ENCODE data around the gene NFASC. TPM values are rescaled to one million over a fixed set of nuclear protein-coding genes. Genes with fewer than 3 reads are reported as not detected.

NFASC gene
- total RNA-seq, 2 experiments from 2014 or later = not detected

GRCh38 chr1:205032508-205032907, 161.8 kb downstream of the NFASC start:
- peaks cover 12% of the 10 kb centered on the region for H3K27me3 Mint-ChIP-seq
- ChIA-PET POLR2A (no interaction called here), CTCF (no interaction called here)
- no peak for ATAC-seq (ENCODE audit: poor library complexity)
- intact Hi-C loops (cut with DNase I, micrococcal nuclease) = no loop called here
- Histone ChIP-seq H3K27me3 (ENCODE audit: control insufficient read depth in 1 of 2, insufficient read depth in 2 of 2, low read length in 2 of 2) (peaks cover 0 to 3% of the 10 kb centered on the region in 2 experiments), H3K36me3 (ENCODE audit: insufficient read depth, low read length) (no peaks in the 10 kb centered on the region), H3K4me1 (ENCODE audit: insufficient read depth, low read length) (no peaks in the 10 kb centered on the region), H3K9me3 (ENCODE audit: control insufficient read depth in 1 of 2, insufficient read depth in 1 of 2, low read length in 2 of 2) (peaks cover 0 to 4% of the 10 kb centered on the region in 2 experiments), H3K4me3 (ENCODE audit: low read length) (no peak overlapping the region), H3K27ac (ENCODE audit: low read depth in 1 of 2, low read length in 2 of 2) (no peak overlapping the region)
- DNase-seq = no peak
- TF ChIP-seq CTCF (IDR thresholded peaks at IDR 0.05) = no peak
- H3K4me1 Mint-ChIP-seq (ENCODE audit: low read depth) = no peaks in the 10 kb centered on the region
- H3K4me3 Mint-ChIP-seq = no peak overlapping the region
- H3K9me3 Mint-ChIP-seq = peaks cover 3% of the 10 kb centered on the region
- H3K27ac Mint-ChIP-seq = no peak overlapping the region
- no peaks in the 10 kb centered on the region for H3K36me3 Mint-ChIP-seq (ENCODE audit: low read depth)

GRCh38 chr1:205037539-205037938, 166.9 kb downstream of the NFASC start:
- ChIA-PET POLR2A (no interaction called here), CTCF (no interaction called here)
- Histone ChIP-seq H3K27me3 (ENCODE audit: control insufficient read depth in 1 of 2, insufficient read depth in 2 of 2, low read length in 2 of 2) (peaks cover 4 to 10% of the 10 kb centered on the region in 2 experiments), H3K4me3 (ENCODE audit: low read length) (no peak overlapping the region), H3K9me3 (ENCODE audit: control insufficient read depth in 1 of 2, insufficient read depth in 1 of 2, low read length in 2 of 2) (peaks cover 0 to 4% of the 10 kb centered on the region in 2 experiments), H3K4me1 (ENCODE audit: insufficient read depth, low read length) (no peaks in the 10 kb centered on the region), H3K36me3 (ENCODE audit: insufficient read depth, low read length) (no peaks in the 10 kb centered on the region), H3K27ac (ENCODE audit: low read depth in 1 of 2, low read length in 2 of 2) (no peak overlapping the region)
- ATAC-seq (ENCODE audit: poor library complexity) (no peak), DNase-seq (no peak)
- Mint-ChIP-seq H3K27ac (no peak overlapping the region), H3K4me3 (no peak overlapping the region), H3K27me3 (peaks cover 38% of the 10 kb centered on the region), H3K4me1 (ENCODE audit: low read depth) (no peaks in the 10 kb centered on the region), H3K36me3 (ENCODE audit: low read depth) (no peaks in the 10 kb centered on the region), H3K9me3 (peaks cover 3% of the 10 kb centered on the region)
- no peak for TF ChIP-seq CTCF (IDR thresholded peaks at IDR 0.05)
- intact Hi-C loops (cut with DNase I, micrococcal nuclease) = no loop called here

DNA sequence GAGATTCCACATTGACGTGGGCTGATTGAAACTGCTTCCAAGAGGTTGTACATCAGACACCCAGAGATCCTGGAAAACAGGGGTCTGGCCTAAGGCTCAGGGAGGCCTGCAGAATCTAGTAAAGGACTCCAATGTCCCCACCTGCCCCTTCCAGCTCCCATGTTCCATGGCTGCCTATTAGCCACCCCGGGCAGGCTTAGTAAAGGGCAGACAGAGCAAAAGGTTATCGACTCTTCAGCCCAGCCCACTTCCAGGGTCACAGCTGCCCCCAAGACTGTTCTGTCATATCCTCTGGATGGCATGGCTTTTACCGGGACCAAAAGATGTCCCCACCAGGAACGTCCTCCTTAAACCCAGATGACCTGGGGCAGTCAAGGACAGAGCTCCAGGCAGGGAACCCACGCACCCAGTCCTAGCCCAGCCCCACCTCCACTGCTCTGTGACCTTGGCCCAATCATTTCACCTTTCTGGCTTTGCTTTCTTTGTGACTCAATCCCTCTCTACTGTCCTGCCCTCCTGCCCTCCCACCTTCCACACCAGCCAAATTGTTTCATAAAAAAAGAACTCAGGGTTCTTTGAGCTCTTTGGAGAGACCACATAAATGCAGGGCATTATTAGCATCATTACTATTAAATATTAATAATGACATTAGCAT, 167.6 kb downstream of the NFASC start:
- ChIA-PET POLR2A (no interaction called here), CTCF (no interaction called here)
- no peaks in the 10 kb centered on the region for H3K36me3 ChIP-seq (ENCODE audit: insufficient read depth, low read length)
- peaks cover 0 to 5% of the 10 kb centered on the region in 2 experiments for H3K9me3 ChIP-seq (ENCODE audit: control insufficient read depth in 1 of 2, insufficient read depth in 1 of 2, low read length in 2 of 2)
- ATAC-seq (ENCODE audit: poor library complexity) (no peak), DNase-seq (no peak)
- peaks cover 39% of the 10 kb centered on the region for H3K27me3 Mint-ChIP-seq
- peaks cover 3% of the 10 kb centered on the region for H3K9me3 Mint-ChIP-seq
- no peak overlapping the region for H3K4me3 ChIP-seq (ENCODE audit: low read length)
- no peaks in the 10 kb centered on the region for H3K4me1 ChIP-seq (ENCODE audit: insufficient read depth, low read length)
- no peak for TF ChIP-seq CTCF (IDR thresholded peaks at IDR 0.05)
- H3K27ac Mint-ChIP-seq = no peak overlapping the region
- peaks cover 7 to 10% of the 10 kb centered on the region in 2 experiments for H3K27me3 ChIP-seq (ENCODE audit: control insufficient read depth in 1 of 2, insufficient read depth in 2 of 2, low read length in 2 of 2)
- intact Hi-C loops (cut with DNase I, micrococcal nuclease) = no loop called here
- no peaks in the 10 kb centered on the region for H3K36me3 Mint-ChIP-seq (ENCODE audit: low read depth)
- no peak overlapping the region for H3K4me3 Mint-ChIP-seq
- H3K4me1 Mint-ChIP-seq (ENCODE audit: low read depth) = no peaks in the 10 kb centered on the region
- no peak overlapping the region for H3K27ac ChIP-seq (ENCODE audit: low read depth in 1 of 2, low read length in 2 of 2)
